GM15510 (cell line): ENCODE measurements around the gene WAPL.

Source experiments
- POLR2A ChIP-seq: IDR thresholded peaks from 3 replicates; pipeline ENCODE4 v1.6.1; 2011; ENCODE audit warnings: borderline replicate concordance; ENCODE audit not compliant: insufficient read length; ENCODE audit errors: extremely low read depth

The WAPL gene

GRCh38 chr10:86440874-86441843 lies 80.4 kb downstream of the WAPL start:
- no peak for TF ChIP-seq POLR2A

DNA sequence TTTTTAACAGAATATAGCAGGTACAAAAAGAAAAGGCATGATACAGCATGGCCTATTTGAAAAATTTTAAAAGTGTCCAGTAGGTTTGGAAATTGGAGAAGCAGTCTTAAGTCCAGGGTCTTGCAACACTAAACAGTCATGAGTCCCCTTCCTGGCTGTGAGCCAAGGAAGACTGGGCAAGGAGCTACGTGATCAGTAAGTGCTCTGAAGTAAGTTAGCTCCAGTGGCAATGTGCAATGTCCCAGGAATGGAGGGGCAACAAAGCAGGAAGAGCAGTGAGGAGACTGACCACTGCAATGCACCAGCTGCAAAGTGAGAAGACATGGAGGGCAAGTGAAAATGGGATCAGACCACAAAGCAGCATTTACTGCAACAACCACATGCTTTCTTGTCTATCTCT lies 82.0 kb downstream of the WAPL start:
- TF ChIP-seq POLR2A, result no peak

DNA sequence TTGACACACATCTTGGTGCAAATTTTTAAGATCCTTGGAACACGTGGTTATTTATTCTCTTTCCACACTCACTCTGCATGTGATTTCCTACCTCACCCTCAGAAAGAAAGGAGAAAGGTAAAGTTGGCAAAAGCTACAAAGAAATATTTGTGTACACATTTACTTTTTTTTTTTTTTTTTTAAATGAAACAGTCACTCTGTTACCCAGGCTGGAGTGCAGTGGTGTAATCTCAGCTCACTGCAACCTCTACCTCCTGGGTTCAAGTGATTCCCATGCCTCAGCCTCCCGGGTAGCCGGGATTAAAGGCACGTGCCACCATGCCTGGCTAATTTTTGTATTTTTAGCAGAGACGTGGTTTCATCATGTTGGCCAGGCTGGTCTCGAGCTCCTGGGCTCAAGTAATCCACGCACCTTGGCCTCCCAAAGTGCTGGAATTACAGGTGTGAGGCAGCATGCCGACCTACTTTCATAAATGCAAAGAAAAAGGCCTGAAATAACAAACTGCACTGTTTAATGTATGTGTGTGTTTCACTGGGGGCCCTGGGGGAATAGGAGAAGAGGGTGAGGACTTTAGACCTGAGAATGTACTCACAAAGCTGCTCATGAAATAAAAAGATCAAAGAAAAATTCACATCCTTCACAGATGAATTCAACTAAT lies 83.4 kb downstream of the WAPL start:
- no peak for TF ChIP-seq POLR2A

GRCh38 chr10:86437447-86437846 lies 84.1 kb downstream of the WAPL start:
- no peak for TF ChIP-seq POLR2A

DNA sequence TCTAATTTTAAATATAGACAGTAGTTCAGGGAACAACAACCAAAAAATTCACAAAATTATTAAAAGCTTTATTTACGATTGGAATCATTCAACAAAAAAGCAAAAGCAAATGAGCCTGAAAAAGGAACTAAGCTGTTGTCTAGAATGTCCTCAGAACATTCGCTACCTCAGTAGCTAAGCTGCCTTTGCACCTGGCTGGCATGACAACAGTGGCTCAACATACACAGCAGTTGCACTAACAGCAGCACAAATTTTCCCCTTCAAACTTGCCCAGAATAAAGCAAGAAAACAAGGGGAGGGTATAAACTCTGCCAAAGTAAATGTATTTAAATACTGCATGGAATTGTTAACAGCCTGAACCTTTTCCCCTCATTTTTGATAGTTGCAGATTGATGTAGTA lies 84.6 kb downstream of the WAPL start:
- no peak for TF ChIP-seq POLR2A

- no peak for TF ChIP-seq POLR2A
Measured at GRCh38 chr10:86434656-86435055, 86.9 kb downstream of the WAPL start.

DNA sequence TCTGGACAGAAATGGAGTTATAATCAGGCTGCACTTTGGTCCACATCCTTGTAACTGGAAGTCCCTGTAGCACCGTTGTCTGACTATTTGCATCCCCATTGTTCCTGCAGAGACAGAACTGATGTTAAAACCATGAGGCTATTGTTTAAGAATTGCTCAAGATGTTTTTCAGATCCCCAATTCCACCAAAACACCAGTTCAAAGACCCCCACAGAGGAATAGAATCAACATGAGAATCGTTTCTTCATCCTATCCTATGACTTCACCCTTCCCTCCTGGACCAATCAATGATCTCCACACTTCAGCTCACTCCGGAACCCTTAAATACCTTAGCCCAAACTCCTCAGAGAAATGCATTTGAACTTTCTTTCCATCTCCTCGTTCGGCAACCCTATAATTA lies 97.9 kb downstream of the WAPL start:
- TF ChIP-seq POLR2A, result no peak

GRCh38 chr10:86419101-86419500 lies 102.5 kb downstream of the WAPL start:
- TF ChIP-seq POLR2A, result no peak

DNA sequence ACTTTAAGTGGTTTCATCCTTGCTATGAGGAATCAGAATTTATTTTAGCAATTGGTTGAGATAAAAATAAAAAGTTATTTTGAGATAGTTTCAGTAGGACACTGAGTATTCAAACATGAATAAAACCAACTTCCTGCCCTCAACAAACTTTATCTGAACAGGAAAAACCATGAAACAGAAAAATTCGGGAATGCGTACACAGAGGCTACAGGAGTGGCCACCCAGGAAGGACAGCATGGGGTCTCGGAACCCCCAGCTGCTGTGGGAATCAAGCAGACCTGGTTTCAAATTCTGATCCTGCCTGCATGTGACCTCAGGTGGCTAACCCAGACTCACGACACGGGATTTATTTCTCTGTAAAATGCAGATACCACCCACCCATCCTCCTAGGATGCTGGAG lies 106.0 kb downstream of the WAPL start:
- no peak for TF ChIP-seq POLR2A

DNA sequence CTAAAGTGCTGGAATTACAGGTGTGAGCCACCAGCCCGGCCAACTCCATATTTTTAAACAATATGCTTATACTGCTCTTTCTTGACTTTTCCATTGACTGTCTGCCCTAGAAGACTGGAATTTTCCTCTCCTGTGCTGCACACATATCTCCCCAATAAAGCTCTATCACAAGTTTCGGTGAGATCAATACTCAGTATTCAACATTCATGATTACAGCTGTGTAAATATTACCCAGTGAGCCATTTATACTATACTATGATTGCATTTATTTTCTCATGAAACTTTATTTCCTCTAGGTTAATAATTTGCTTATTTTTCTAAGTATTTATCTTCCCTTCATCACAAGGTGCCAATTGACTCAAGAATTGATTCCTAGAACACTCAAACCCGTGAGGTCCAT lies 106.5 kb downstream of the WAPL start:
- no peak for TF ChIP-seq POLR2A

DNA sequence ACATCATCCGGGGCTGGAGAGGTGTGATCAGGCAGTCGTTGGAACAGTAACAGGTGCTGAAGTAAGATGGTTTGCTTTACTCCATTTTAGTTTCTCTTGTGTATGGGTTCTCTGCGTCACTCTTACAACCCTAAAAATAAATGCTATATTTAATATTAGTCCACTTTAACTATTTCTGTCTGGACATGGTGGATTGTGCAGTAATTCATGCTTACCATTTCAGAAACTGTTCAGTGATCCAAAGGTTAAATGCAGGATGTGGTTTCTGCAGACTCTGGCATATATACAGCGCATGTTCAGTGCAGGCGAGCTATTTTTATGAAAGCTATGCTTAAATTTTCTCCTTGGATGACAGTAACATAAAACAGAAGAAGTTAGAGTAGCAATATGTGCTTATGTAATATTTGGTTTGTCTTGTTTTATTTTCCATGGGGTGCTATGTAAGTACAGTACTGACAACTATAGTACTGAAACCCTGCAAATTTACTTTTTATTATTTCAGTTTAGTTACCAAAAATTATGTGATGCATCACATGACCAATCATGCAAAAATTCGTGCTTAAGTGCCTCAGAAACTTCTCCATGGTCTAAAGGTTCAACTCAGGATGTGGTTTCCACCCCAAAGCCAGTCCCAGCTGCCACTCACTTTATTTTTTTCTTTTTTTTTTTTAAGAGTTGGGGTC lies 108.4 kb downstream of the WAPL start:
- TF ChIP-seq POLR2A, result no peak

DNA sequence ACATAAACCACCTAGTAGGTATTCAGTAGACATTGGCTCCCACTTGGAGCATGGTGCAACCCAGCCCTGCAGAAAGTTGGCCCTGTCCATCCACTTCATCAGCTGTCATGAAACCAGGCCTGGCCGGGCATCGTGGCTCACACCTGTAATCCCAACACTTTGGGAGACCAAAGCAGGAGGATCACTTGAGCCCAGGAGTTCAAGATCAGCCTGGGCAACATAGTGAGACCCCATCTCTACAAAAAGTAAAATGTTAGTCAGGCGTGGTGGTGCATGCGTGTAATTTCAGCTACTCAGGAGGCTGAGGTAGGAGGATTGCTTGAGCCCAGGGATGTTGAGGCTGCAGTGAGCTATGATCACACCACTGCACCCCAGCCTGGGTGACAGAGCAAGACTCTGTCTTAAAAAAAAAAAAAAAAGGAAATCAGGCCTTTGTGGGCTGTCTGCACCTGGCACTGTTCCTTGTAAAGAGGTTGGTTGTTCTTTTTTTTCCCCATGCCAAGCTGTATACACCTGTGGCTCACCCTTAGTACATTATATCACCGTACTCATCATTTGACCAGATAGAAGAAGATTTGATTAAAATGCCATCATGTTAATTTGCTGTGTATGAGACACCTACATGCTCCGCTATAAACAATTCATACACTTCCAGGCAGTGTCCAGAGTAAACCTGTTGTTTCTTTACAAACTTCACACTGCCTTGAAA lies 109.6 kb downstream of the WAPL start:
- TF ChIP-seq POLR2A, result no peak

GRCh38 chr10:86411281-86411841 lies 110.2 kb downstream of the WAPL start:
- peak; percentile 38 for TF ChIP-seq POLR2A

GRCh38 chr10:86410542-86411124 lies 111.0 kb downstream of the WAPL start:
- TF ChIP-seq POLR2A, result no peak
